GM18868 (cell line): ENCODE measurements around the gene LOXHD1.

Experiments used
- ATAC-seq: cut with Tn5 transposase; IDR thresholded peaks from one replicate; pipeline ENCODE4 v1.9.1; 2021; ENCODE audit warnings: mild to moderate bottlenecking, moderate library complexity; ENCODE audit not compliant: unreplicated experiment

LOXHD1 gene

GRCh38 chr18:46427216-46427995, 229.6 kb downstream of the LOXHD1 start:
- ATAC-seq: no peak
